Activated naive CD8-positive, alpha-beta T cell (primary cell): ENCODE results near the gene IGSF21.

Experiments used
- H3K27ac Mint-ChIP-seq: one replicate; pipeline ENCODE4 v1.8.0; 2021; ENCODE audit warnings: mixed read lengths
- H3K27me3 Mint-ChIP-seq: one replicate; pipeline ENCODE4 v1.8.0; 2021; ENCODE audit warnings: mixed read lengths
- H3K36me3 Mint-ChIP-seq: one replicate; pipeline ENCODE4 v1.8.0; 2021; ENCODE audit warnings: mixed read lengths
- H3K4me1 Mint-ChIP-seq: one replicate; pipeline ENCODE4 v1.8.0; 2021; ENCODE audit warnings: low read depth, mixed read lengths
- H3K4me3 Mint-ChIP-seq: one replicate; pipeline ENCODE4 v1.8.0; 2021; ENCODE audit warnings: mild to moderate bottlenecking, mixed read lengths
- H3K9me3 Mint-ChIP-seq: one replicate; pipeline ENCODE4 v1.8.0; 2021; ENCODE audit warnings: low read depth, mixed read lengths

The IGSF21 gene

GRCh38 chr1:18244762-18245161, 137.2 kb downstream of the IGSF21 start:
- Mint-ChIP-seq H3K27ac (no peak overlapping the region), H3K36me3 (no peaks in the 10 kb centered on the region), H3K4me3 (no peak overlapping the region), H3K4me1 (no peaks in the 10 kb centered on the region), H3K9me3 (no peaks in the 10 kb centered on the region), H3K27me3 (peaks cover 6% of the 10 kb centered on the region)

GRCh38 chr1:18245647-18246046, 138.0 kb downstream of the IGSF21 start:
- no peaks in the 10 kb centered on the region for H3K9me3 Mint-ChIP-seq
- H3K27ac Mint-ChIP-seq = no peak overlapping the region
- H3K4me1 Mint-ChIP-seq = no peaks in the 10 kb centered on the region
- H3K4me3 Mint-ChIP-seq = no peak overlapping the region
- no peaks in the 10 kb centered on the region for H3K36me3 Mint-ChIP-seq
- peaks cover 6% of the 10 kb centered on the region for H3K27me3 Mint-ChIP-seq

- Mint-ChIP-seq H3K27me3 (peaks cover 6% of the 10 kb centered on the region), H3K9me3 (peaks cover 4% of the 10 kb centered on the region), H3K27ac (no peak overlapping the region), H3K4me3 (no peak overlapping the region), H3K4me1 (no peaks in the 10 kb centered on the region), H3K36me3 (no peaks in the 10 kb centered on the region)
These were observed 138.9 kb downstream of the IGSF21 start for GRCh38 chr1:18246543-18246942.

DNA sequence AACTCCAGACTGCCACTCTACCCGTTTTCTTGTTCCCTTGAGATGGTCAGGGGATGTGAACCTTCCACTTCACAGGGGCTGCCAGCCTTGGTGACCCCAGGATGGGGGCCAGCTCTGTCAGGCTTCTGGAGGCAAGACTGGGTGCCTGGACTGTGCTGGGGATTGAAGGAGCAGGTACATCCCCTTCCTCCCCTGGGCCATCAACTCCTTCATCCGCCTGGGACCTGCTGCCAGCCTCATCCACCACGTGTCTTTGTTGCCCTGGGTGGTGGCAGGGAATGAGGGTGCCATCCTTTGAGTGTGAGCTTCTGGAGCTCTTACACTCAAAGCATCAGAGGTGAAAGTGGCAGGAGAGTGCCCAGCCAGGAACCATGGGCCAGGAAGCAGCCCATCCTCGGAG, 139.6 kb downstream of the IGSF21 start:
- no peaks in the 10 kb centered on the region for H3K4me1 Mint-ChIP-seq
- no peak overlapping the region for H3K4me3 Mint-ChIP-seq
- H3K9me3 Mint-ChIP-seq = peaks cover 6% of the 10 kb centered on the region
- H3K36me3 Mint-ChIP-seq = no peaks in the 10 kb centered on the region
- H3K27ac Mint-ChIP-seq = no peak overlapping the region
- peaks cover 6% of the 10 kb centered on the region for H3K27me3 Mint-ChIP-seq

DNA sequence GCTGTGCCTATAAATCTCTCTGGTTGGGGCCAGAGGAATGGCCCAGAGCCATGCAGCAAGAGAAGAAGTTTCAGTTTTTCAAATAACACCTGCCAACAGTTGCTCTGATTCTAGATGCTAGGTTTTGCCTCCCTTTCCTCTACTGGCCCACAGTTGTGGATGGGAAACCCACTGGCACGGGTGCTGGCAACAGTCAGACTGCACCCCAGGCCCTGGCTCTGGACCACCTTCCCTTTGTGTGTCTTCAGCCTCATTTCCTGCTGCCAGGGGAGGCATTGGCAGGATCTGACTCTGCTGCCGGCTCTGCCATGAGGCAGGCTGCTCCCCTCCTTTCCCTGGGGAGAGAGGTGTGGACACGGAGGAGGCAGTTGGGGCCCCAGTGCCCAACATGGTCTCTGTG, 142.0 kb downstream of the IGSF21 start:
- Mint-ChIP-seq H3K27me3 (peaks cover 6% of the 10 kb centered on the region), H3K9me3 (peaks cover 6% of the 10 kb centered on the region), H3K4me3 (no peak overlapping the region), H3K36me3 (no peaks in the 10 kb centered on the region), H3K27ac (no peak overlapping the region), H3K4me1 (no peaks in the 10 kb centered on the region)

GRCh38 chr1:18253093-18253492, 145.5 kb downstream of the IGSF21 start:
- no peak overlapping the region for H3K4me3 Mint-ChIP-seq
- peaks cover 6% of the 10 kb centered on the region for H3K9me3 Mint-ChIP-seq
- no peak overlapping the region for H3K27ac Mint-ChIP-seq
- H3K4me1 Mint-ChIP-seq = no peaks in the 10 kb centered on the region
- H3K27me3 Mint-ChIP-seq = peaks cover 12% of the 10 kb centered on the region
- no peaks in the 10 kb centered on the region for H3K36me3 Mint-ChIP-seq

GRCh38 chr1:18256282-18257235, 149.0 kb downstream of the IGSF21 start:
- no peaks in the 10 kb centered on the region for H3K4me1 Mint-ChIP-seq
- H3K27me3 Mint-ChIP-seq = peaks cover 10% of the 10 kb centered on the region
- H3K27ac Mint-ChIP-seq = no peak overlapping the region
- H3K36me3 Mint-ChIP-seq = no peaks in the 10 kb centered on the region
- peaks cover 2% of the 10 kb centered on the region for H3K9me3 Mint-ChIP-seq
- H3K4me3 Mint-ChIP-seq = no peak overlapping the region

GRCh38 chr1:18257778-18258177, 150.2 kb downstream of the IGSF21 start:
- H3K27me3 Mint-ChIP-seq = peaks cover 12% of the 10 kb centered on the region
- H3K27ac Mint-ChIP-seq = no peak overlapping the region
- no peaks in the 10 kb centered on the region for H3K9me3 Mint-ChIP-seq
- H3K4me3 Mint-ChIP-seq = no peak overlapping the region
- no peaks in the 10 kb centered on the region for H3K4me1 Mint-ChIP-seq
- no peaks in the 10 kb centered on the region for H3K36me3 Mint-ChIP-seq

- Mint-ChIP-seq H3K4me3 (no peak overlapping the region), H3K36me3 (no peaks in the 10 kb centered on the region), H3K4me1 (no peaks in the 10 kb centered on the region), H3K27ac (no peak overlapping the region), H3K27me3 (peaks cover 7% of the 10 kb centered on the region), H3K9me3 (no peaks in the 10 kb centered on the region)
These were observed 154.3 kb downstream of the IGSF21 start for GRCh38 chr1:18261891-18262290.

DNA sequence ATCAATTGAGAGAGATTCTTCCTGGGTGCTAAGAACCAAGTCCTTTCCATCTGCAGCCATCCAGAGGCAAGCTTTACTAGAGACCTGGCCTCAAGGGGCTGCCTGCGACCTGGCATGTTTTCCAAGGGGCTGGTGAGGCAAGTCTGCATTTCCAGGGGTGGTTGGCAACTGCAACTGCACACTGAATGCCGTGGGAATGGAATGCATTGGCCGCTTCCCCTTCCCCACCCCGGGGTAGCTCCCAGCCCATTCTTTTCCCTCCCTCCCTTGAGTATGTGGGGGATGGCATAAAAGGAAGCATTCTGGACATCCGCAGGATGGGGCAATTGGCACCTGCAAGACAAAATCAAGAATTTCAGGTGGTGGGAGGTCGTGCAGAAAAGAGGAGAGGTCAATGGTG, 155.1 kb downstream of the IGSF21 start:
- Mint-ChIP-seq H3K27me3 (peaks cover 8% of the 10 kb centered on the region), H3K27ac (no peak overlapping the region), H3K4me1 (no peaks in the 10 kb centered on the region), H3K4me3 (no peak overlapping the region), H3K9me3 (no peaks in the 10 kb centered on the region), H3K36me3 (no peaks in the 10 kb centered on the region)

DNA sequence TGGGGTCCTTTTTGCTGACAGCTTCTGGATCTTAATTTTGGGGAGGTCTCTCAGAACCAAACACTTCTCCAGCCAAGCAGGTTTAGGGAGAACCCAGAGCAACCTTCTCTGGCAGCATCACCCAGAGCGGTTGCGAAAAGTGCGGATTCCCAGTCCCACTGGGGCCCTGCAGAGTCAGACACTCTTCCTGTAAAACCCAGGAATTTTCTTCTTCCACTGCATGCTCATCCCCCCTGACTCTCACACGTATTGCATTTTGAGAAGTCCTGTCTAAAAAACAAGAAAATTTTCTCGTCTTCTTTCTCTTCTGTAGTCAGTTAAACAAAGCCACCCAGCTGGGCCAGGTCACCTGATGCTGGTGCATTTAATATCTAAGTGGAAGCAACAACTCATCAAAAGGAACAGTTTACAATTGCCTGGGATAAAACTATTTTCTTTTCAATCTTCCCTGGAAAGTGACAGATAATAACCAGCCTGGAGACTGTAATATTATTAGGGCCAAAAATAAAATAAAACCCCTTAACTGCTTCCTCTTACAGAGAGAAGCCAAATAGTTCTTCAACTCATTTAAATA, 156.0 kb downstream of the IGSF21 start:
- H3K27me3 Mint-ChIP-seq = peaks cover 7% of the 10 kb centered on the region
- H3K36me3 Mint-ChIP-seq = no peaks in the 10 kb centered on the region
- H3K9me3 Mint-ChIP-seq = no peaks in the 10 kb centered on the region
- H3K27ac Mint-ChIP-seq = no peak overlapping the region
- no peaks in the 10 kb centered on the region for H3K4me1 Mint-ChIP-seq
- no peak overlapping the region for H3K4me3 Mint-ChIP-seq

DNA sequence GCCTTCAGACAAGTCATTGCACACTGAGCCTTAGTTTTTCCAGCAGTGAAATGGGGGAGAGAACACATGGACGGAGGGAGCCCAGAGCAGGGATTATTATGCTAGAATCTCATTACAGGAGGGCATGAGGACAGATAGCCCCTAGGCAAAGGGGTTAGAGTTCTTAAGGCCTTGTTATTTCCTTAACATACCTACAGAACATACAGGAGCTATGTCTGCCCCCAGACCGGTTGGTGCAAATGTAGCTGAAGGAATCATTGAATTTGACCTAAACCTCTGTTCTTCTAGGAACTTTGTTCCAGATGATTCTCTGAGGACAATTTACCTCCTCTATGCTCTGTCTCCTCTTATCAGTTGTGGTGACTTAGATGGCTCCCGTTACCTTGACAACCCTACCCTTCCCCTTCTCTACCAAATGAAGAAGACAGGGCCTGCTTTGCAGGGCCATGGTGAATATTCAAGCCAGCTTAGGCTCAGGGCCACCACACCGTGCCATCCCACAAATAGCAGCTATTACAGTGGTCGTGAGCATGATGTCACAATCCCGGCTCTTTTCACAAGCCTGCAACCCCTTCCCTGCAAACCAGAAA, 156.9 kb downstream of the IGSF21 start:
- no peak overlapping the region for H3K4me3 Mint-ChIP-seq
- no peaks in the 10 kb centered on the region for H3K36me3 Mint-ChIP-seq
- no peaks in the 10 kb centered on the region for H3K9me3 Mint-ChIP-seq
- H3K27me3 Mint-ChIP-seq = peaks cover 7% of the 10 kb centered on the region
- no peaks in the 10 kb centered on the region for H3K4me1 Mint-ChIP-seq
- no peak overlapping the region for H3K27ac Mint-ChIP-seq

DNA sequence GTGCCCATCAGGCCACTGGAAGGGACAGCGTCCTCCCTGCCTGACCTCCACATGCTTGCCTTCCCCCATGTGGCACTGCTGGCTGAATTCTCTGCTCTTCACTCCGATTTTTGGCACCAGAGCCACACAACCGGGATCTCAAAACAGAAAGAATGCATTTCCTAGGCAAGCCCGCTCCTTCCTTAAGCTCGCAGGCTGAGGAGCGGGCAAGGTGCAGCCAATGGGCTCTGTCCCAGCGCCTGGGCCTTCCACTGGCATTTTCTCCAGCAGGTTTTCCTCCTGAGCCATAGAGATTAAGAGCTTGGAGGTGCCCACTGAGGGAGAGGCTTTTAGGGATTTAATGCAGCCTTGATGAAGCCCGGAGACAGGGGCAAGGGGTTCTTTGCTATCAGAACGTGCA, 158.0 kb downstream of the IGSF21 start:
- Mint-ChIP-seq H3K36me3 (no peaks in the 10 kb centered on the region), H3K27ac (no peak overlapping the region), H3K9me3 (no peaks in the 10 kb centered on the region), H3K4me1 (no peaks in the 10 kb centered on the region), H3K27me3 (peaks cover 5% of the 10 kb centered on the region), H3K4me3 (no peak overlapping the region)

GRCh38 chr1:18266391-18266790, 158.8 kb downstream of the IGSF21 start:
- Mint-ChIP-seq H3K9me3 (no peaks in the 10 kb centered on the region), H3K27me3 (peaks cover 7% of the 10 kb centered on the region), H3K4me3 (no peak overlapping the region), H3K4me1 (no peaks in the 10 kb centered on the region), H3K27ac (no peak overlapping the region), H3K36me3 (no peaks in the 10 kb centered on the region)

- Mint-ChIP-seq H3K27me3 (peaks cover 5% of the 10 kb centered on the region), H3K4me3 (no peak overlapping the region), H3K4me1 (no peaks in the 10 kb centered on the region), H3K36me3 (no peaks in the 10 kb centered on the region), H3K9me3 (no peaks in the 10 kb centered on the region), H3K27ac (no peak overlapping the region)
These were observed 163.7 kb downstream of the IGSF21 start for GRCh38 chr1:18271336-18271735.
